Inflammatory macrophage treated with lipopolysaccharide for 4 hours (primary cell): ENCODE measurements around the gene BAIAP2L2.
"Not testable (repeated sequence)": the region's sequence is repeated elsewhere in the genome, so short reads cannot be mapped to it uniquely, and the experiment has no call there.

Experiments
- DNase-seq: peaks from one replicate; pipeline ENCODE4 v3.0.0-alpha.2; 2020

The BAIAP2L2 gene

DNA sequence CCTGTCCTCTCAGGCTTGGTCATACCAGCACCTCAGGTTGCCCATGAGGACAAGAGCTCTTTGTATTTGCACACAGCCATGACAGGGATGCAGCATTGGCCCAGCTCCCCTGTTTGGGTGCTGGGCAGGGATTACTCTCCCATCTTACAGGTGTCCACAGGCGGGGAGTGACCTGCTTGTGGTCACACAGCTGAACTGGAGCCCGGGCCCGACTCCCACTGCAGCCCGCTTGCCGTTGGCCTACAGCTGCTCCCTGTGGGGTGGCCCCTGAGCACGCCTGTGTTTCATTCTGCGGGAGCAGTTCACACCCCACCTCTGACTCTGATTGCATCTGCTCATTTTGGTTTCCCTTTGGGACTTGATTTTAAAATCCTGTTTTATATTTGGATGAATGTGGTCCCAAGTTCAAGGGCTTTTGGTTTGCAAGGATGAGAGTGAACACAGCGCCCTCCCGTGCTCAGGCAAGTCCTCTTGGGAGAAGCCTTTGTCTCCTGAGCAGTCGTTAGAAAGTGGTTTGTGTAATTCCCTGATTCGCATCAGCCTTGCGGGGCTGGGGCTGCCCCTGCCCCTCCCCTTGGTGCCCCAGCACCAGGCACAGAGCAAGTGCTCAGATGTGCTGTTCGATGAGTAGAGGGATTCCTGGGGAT lies 44.0 kb downstream of the BAIAP2L2 start:
- DNase-seq = no peak

DNA sequence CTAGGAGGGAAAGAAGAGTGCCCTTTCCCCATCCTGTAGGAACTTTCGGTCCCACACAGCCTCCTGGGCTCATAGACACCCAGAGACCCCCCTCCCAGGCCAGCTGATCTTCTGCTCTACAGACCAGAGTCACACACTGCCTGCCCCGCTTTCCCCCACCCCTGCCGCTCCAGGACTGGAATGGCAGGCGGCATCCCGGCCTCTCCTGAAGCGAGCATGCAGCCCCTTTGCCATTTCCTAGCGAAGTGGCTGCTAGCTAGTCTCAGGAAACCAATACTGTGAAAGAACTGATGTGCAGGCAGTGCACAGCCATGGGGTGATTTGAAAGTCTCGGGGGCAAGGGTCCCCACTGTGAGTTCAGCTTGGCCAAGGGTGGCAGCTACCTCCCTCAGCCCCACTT lies 44.9 kb downstream of the BAIAP2L2 start:
- DNase-seq = no peak

DNA sequence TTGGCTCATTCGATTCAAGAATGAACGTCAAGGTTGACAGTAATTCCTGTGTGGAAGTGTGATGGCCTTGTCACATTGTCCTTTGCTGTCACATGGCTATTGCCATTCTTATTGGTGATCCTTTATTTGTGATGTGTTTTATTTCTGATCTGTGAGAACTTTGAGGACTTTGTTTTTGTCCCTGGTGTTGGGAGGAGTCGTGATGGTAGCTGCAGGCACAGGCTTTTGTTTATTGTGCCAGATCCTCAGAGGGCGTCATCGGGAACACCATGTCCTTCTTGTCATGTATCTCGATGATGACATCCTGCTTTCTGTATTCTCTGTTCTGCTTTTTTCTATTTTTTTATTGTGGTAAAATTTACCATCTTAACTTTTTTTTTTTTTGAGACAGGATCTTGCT lies 47.7 kb downstream of the BAIAP2L2 start:
- DNase-seq = peak; percentile 85

DNA sequence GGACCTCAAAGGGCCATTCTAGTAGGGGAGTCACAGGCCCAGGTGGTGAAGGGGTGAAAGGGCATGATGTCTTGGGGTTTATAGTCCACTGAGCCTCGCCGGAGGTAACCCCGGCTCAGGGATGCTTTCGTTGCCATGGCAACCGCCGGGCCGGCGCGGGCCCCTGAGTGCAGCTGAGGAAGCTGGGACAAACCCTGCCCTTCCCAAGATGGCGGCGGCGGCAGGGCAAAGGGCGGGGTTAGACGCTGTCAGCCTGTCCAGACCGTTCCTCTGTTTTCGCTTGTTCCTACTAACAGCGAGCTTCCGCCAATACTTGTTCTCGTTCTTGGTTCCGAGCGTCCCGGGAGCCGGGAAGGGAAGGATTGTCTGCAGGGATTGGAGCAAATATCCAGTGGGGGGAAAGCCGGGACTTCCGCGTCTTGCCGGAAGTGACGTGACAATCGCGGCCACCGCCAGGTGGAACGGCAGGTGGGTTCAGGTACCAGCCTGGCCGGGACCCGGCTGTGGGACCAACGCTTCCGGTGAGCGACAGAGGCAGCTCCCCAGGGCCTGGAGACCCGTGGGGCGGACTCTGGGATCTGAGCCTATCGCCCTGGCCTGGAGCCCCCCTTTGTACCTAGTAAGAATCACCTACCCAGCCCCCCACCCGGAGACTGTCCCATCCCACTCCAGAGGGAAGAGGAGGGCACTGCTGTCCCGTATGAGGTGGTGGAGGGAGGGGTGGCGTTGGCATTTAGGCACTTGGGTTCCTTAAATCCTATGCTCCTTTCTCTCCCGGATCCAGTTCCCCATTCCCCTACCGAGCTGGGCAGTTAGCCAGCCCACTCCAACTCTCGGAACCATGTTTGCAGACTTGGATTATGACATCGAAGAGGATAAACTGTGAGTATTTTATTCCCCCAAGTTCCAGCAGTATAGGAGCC lies 53.3 kb downstream of the BAIAP2L2 start, which contains the start of gene PICK1:
Gene PICK1, plus strand, starts transcription at position 436 of the 923 bp plus-strand sequence. Its CDS starts 406 bp downstream, at position 842.
- peak; percentile 91 for DNase-seq

DNA sequence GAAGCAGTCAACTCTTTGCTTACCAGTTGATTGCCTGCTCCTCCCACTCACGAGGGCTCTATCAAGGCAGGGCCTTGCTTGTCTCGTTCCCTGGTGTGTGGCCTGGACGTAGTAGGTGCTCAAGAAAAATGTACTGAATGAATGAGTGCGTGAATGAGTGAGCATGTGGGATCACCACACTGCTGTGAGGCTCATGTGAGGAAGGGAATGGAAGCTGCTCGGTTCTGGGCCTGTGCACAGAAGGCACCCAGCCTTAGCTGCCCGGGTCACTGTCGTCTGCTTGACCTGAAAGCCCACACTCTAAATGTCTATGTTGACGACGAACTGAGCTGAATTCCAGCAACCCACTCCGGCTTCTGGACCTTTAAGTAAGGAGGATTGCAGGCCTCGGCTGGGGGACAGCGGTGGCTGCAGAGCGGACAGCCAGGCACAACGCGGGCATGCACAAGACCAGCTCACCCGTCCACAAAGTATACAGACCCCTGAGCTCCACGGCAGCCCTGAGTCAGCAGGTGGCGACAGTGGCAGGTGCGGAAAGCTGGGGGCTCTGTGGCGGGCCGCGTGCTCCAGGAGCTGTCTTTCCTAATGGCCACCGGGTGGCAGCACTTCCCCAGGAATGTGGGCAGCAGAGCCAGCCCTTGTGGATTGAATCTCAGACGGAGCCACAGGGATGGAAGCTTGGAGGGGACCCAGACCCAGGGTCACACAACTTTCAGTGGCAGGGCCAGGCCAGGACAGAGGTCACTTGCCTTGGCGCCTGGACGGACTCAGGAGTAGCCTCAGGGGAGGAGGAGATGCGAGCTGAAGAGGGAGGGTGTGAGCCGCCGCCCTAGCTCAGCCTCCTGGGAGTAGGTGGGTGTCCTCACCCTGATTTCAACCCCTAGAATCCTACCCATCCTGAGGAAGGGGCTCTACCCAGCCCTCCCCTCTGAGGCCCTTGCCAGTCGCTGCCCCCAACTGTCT lies 58.3 kb downstream of the BAIAP2L2 start:
- peak; percentile 72 for DNase-seq

DNA sequence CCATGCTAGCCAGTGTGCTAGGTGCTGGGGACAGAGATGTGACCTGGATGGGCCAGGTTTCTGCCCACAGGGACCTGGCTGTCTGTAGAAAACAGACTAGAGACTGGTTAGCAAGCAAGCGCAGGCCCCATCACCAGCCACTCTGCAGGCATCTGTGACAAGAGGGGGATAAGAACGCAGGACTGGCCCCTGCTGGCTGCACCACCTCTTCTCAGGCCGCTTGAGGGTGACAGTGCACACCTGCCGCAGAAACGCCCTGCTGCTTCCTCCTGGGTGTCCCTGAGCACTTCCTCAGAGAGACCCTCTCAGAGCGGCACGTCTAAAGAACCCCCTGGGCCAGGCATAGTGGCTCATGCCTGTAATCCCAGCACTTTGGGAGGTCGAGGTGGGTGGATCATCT lies 59.2 kb downstream of the BAIAP2L2 start:
- DNase-seq = no peak

DNA sequence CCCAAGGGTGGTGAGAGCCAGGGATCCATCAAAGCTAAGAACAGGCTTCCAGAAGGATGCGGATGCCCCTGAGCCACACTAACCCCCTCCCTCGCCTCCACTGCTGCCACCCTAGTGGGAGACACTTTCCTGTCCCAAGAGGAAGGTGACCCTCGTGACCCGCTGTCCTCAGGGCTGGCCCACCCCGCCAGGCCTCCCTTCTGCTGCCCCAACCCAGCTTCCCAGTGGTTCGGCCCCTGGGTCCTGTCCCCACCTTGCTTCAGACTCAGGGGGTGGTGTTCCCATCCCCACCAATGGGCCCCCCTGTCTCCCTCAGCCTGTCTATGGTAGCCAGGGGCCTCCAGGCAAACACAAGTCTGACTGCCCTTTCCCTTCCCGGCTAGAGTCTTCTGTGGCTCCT lies 59.8 kb downstream of the BAIAP2L2 start:
- DNase-seq = no peak

DNA sequence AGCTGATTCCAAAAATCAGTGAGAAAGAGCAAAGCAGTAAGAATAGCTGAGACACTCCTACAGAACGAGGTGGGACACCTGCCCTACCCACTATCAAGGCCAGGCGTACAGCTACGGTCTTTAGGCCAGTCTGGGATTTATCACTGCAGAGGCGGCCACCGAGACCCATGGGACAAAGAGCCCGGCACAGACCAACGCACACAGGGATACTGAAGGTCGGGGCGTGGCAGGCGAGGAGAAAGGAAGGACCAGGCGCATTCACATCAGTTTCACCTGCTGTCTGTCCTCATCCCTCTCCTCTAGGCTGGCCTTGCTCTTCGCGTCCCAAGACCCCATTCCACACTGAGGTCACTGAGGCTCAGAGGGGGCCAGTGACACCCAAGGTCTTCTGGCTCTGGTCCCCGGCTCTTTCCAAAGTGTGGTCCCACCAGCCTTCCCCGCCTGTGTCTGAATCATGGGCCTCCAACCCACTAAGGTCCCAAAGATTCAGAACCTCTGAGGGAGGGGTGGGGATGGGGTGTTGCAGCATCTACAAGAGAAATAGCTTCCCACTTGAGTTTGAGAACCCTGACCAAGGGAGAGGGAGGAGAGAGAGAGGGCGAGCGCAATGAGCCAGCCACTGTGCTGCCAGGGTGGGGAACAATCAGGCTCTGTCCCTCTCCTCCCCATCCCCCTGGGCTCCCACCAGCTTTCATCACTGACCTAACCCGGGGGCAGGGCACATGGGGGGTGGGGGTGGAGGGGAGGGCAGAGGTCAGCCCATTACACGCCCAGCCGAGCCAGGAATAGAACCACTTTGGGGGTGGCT lies 60.5 kb downstream of the BAIAP2L2 start:
- no peak for DNase-seq

DNA sequence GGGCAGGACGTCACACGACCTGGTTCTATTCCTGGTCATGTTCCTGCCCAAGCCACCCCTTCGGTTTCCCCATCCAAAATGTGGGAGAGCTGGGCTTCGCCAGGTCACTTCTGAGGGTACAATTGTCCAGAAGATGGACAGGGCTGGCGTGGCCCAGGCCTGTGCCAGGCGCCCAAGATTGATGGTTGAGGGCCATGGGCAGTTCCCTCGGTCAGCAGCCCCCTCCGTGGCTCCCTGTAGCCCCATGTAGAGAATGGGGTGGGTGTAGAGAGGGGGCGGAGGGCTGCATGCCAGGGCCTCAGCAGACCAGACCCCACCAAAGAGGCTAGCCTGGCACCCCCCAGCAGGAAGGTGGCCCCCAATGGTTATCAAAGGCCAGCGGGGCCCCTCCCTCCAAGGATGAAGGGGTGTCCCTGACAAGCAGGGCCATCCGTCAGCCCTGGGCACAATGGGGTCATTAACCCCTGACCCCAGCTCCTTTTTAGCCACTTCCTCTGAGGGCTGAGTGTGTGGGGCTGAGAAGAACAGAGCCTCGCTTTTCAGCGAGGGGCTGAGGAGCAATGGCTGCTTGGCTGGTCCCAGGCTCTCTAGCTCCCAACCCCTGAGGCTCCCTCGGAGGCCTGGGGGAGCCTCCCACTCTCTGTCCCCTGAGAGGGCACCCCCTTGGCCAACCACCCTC lies 64.3 kb downstream of the BAIAP2L2 start:
- no peak for DNase-seq

DNA sequence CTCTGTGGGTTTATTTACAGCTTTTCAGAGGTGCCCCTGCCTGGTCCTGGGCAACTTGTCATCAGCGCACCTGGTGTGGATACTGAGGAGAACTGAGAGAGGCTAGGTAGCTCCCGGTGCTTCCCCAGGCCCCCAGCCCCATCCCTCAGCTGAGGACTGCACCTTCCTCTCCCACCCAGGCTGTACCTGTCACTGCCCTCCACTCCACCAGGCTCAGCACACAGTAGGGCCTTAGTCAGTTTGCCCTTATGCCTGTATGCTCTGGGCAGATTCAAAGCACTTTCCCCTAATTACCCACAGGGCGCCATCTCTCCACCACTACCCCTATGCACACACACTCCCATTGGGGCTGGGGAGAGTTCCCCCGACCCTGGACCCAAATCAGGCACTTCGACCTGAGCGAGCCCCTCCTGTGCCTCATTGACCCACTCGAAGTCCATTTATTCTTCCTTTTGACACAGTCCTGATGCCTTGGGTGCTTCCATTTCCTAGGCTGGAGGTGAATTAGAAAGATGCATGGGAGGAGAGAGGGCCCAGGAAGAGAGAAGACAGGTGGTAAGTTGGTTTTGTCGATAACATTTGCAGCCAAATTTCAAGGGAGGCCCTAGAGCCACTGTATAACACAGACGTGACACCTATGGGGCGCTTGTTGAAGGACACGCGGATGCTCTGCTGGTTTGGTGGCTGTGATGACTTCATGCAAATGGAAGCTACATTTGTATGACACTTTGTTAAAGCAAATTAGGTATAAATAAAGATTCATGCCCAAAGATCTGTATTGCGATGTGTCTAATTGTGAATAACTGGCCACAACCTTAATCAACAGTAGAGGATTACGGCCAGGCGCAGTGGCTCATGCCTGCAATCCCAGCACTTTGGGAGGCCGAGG lies 67.1 kb downstream of the BAIAP2L2 start:
- no peak for DNase-seq

DNA sequence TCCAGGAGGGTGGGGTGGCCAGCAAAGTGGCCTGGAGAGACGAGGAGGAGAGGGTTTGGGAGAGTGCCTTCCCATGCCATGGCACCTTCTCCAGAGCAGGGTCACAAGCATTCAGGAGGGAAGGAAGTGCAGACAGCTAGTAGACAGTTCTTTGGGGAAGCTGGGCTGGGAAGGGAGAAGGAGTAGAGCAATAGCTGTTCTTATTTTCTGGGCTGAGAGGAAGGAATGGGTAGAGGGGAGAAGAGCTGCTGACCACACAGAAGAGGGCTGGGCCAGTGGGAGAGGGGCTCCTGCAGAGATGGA lies 68.0 kb downstream of the BAIAP2L2 start:
- no peak for DNase-seq

DNA sequence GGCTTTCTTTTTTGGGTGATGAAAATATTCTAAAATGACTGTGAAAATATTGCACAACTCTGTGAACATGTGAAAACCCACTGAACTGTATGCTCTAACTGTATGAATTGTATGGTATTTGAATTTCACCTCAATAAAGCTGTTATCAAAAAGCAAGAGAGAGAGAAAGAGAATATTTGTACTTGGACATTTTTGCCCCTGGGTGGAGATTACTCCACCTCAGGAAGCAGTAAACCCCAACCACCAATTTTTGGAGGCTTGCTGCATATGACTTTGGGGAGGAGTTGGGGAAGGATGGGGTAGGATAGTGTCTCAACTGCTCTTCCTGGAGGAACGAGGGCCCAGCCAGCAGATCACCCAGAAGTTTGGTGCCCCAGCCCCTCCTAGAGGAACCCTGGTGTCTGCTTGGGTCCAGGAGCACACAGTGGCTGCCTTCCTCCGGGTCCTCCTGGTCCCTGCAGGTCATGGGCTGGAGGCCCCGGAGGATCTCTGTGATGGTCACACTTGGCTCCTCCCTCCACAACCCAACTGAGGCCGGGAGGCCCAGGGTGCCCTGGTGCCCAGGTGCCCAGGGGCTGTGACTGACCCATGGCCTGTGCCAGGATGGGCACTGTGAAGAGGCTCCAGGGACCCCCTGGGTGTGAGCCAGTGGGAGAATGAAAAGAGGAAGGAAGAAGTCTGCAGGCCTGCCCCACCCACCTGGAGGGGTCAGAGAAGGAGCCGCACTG lies 68.6 kb downstream of the BAIAP2L2 start:
- DNase-seq = no peak

DNA sequence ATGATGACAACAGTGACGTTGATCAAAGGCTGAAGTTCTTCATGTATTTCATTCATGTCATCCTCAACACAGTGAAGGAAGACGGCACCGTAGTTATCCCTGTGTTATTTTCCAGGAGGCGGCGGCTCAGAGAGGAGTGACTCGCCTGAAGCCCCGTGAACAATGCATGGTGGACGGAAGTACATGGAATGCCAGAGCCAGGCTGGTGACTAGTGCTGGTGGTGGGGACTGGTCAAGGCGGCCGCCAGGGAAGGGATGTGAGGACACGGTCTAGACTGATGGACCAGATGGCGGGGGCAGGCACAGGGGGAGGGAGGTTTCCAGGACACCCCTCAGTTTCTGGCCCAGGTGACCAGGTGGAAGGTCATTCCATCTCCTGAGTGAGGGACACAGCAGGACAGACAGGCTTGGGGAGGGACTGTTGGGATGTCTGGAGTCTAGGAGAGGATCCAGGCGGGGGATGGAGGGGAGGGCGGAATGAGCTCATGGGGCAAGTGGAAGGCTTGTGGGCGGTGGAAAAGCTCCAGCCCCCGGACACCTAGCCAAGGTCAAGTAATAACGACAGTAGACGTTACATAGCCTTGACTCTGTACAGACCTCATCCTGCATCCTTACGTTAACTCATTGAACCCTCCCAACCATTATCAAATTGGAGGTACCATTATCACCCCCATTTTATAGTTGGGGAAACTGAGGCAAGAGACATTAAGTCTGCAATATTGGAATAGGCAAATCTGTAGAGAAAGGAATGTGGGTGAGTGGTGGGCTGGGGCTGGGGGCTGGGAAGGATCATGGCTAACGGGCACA lies 69.3 kb downstream of the BAIAP2L2 start:
- DNase-seq = no peak

DNA sequence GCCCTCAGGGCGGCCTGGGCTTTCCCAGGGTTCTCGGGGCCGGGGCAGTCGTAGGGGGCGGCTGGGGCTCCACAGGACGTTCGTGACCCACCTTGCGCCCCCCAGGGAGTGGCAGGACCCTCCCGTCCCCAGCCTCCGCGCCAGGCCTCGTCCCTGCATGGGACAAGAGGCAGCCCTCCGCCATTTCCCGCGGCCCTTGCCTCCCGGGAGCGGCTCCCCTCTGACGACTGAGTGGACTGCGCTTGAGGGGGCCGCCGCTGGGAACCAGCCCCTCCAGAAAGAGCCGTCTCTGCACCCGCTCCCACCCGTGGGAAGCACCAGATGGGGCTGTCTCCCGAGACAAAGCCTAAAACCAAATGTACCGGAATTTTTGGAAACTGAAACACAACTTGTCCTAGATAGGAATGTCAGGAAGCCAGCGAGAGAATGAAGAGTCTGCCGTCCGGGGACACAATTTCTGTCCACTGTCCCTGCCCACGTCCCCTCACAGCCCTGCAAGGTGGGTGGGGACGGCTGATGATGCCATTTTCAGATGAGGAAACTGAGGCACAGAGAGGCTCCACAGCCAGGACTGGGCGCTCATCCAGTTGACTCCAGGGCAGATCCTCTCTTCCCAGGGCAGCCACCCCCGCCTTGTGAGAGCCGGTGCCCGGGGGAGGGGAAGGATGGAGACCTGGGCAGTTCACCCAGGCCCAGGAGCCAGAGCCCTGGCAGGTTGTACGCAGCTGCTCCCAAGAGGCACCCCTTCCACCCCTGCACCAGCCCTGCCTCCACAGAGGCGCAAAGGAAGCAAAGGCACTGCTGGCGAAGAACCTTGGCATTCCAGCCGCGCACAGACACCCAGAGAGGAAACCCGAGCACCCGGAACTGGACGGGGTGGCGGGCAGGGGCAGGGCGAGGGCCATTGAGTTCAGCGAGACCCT lies 71.3 kb downstream of the BAIAP2L2 start:
- no peak for DNase-seq

DNA sequence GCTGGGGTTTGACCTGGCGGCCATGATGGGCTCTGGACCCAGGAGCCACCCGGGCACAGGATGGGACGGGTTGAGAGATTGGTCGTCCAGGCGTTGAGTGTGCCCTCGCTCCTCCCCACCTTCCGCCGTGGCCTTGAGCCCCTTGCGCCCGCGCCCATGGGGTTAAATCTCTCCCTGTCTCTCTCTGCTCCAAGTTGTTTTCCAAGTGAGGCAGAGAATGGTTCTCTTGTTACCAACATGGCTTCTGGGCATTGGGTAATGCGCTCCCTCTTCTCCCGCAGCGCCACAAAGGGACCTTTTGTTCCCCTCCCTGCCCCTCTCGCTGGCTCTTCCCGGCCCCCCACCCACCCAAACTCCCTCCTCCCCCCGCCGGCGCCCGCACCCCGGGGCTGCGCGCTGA lies 72.1 kb downstream of the BAIAP2L2 start:
- no peak for DNase-seq

DNA sequence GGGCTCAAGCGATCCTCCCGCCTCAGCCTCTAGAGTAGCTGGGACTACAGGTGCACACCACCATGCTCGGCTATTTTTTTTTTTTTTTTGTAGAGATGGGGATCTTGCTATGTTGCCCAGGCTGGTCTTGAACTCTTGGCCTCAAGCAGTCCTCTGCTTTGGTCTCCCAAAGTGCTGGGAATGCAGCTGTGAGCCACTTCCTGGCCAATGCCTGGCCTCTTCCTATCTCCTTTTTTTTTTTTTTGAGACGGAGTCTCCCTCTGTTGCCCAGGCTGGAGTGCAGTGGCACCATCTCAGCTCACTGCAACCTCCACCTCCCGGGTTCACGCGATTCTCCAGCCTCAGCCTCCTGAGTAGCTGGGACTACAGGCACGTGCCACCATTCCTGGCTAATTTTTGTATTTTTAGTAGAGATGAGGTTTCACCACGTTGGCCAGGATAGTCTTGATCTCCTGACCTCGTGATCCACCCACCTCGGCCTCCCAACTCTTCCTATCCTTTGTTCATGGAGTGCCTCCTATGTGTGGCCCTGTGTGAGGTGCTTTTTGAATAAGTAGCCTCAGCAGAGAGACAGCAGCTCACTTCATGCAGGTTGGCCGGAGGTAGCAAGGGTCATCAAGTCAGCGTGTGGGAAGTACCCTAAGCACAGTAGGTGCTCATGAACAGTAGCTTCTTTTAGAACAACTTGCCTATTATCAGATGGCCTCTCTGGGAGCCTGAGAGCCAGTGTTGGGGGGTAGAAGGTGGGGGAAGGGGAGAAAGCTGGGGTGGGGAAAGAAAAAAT lies 72.9 kb downstream of the BAIAP2L2 start:
- not testable (repeated sequence) for DNase-seq
